DOHH2 (cell line): ENCODE measurements around the gene AK3.
"Not testable (repeated sequence)": the region's sequence is repeated elsewhere in the genome, so short reads cannot be mapped to it uniquely, and the experiment has no call there.

ENCODE experiments used
- H3F3A ChIP-seq: fragments of 200-600 bp; sonication (generic), shearing (Covaris generic); 2 replicates; pipeline ENCODE4 v1.6.0; 2016; ENCODE audit warnings: antibody characterized with exemption, mild to moderate bottlenecking; ENCODE audit not compliant: control insufficient read depth, insufficient read depth
- H3K27ac ChIP-seq: fragments of 200-600 bp; sonication (generic); 2 replicates; pipeline ENCODE4 v1.5.1; 2014; ENCODE audit warnings: low read depth, mild to moderate bottlenecking, low read length, moderate library complexity
- H3K27me3 ChIP-seq: fragments of 200-600 bp; sonication (generic); 2 replicates; pipeline ENCODE4 v1.6.1; 2014; ENCODE audit warnings: mild to moderate bottlenecking, low read length, mixed read lengths; ENCODE audit not compliant: control insufficient read depth
- H3K36me3 ChIP-seq: fragments of 200-600 bp; sonication (generic); 2 replicates; pipeline ENCODE4 v1.6.1; 2014; ENCODE audit warnings: mild to moderate bottlenecking, low read length, moderate library complexity, mixed read lengths; ENCODE audit not compliant: control insufficient read depth
- H3K4me1 ChIP-seq: fragments of 200-600 bp; sonication (generic); 2 replicates; pipeline ENCODE4 v1.6.1; 2014; ENCODE audit warnings: mild to moderate bottlenecking, low read length, mixed read lengths; ENCODE audit not compliant: control insufficient read depth
- H3K4me2 ChIP-seq: fragments of 200-600 bp; sonication (generic); 2 replicates; pipeline ENCODE4 v1.6.0; 2014; ENCODE audit warnings: mild to moderate bottlenecking, low read length, moderate library complexity
- H3K4me3 ChIP-seq: fragments of 200-600 bp; sonication (generic); 2 replicates; pipeline ENCODE4 v1.5.1; 2014; ENCODE audit warnings: mild to moderate bottlenecking, low read length, mixed read lengths
- H3K79me2 ChIP-seq: fragments of 200-600 bp; sonication (generic); 2 replicates; pipeline ENCODE4 v1.6.1; 2014; ENCODE audit warnings: mild to moderate bottlenecking, low read length, mixed read lengths; ENCODE audit not compliant: control insufficient read depth
- H3K9me2 ChIP-seq: fragments of 200-600 bp; sonication (generic); replicated peaks from 2 replicates; pipeline ENCODE4 v1.6.1; 2014; ENCODE audit warnings: mild to moderate bottlenecking, low read length, mixed read lengths; ENCODE audit not compliant: control insufficient read depth
- H3K9me3 ChIP-seq: fragments of 200-600 bp; sonication (generic); 2 replicates; pipeline ENCODE4 v1.6.1; 2014; ENCODE audit warnings: antibody characterized with exemption, low read length, mixed read lengths; ENCODE audit not compliant: control insufficient read depth, insufficient read depth
- H4K20me1 ChIP-seq: fragments of 200-600 bp; sonication (generic); 2 replicates; pipeline ENCODE4 v1.6.0; 2014; ENCODE audit warnings: low read depth, mild to moderate bottlenecking, antibody characterized with exemption, low read length, moderate library complexity; ENCODE audit not compliant: control insufficient read depth, insufficient read depth
- CTCF ChIP-seq: fragments of 200-600 bp; sonication (generic); IDR thresholded peaks from one replicate; pipeline ENCODE4 v1.5.1; 2014; ENCODE audit warnings: antibody characterized with exemption, mild to moderate bottlenecking, low read depth, low read length; ENCODE audit not compliant: poor library complexity, severe bottlenecking
- EZH2phosphoT487 ChIP-seq: fragments of 200-600 bp; sonication (generic); IDR thresholded peaks from 2 replicates; pipeline ENCODE4 v1.6.1; 2017; ENCODE audit warnings: borderline replicate concordance, mild to moderate bottlenecking, antibody characterized with exemption, low read length, moderate library complexity, mixed read lengths

Gene AK3

GRCh38 chr9:4784403-4784802 lies 43.4 kb upstream of the AK3 start:
- H3K27me3 ChIP-seq, result peaks cover 5% of the 10 kb centered on the region; the same call in 1 of the 2 replicates
- H3K4me3 ChIP-seq, result no peak overlapping the region
- H3K4me2 ChIP-seq, result no peak overlapping the region
- no peak overlapping the region for H3K27ac ChIP-seq
- no peaks in the 10 kb centered on the region for H3K36me3 ChIP-seq
- no peaks in the 10 kb centered on the region for H3K9me3 ChIP-seq
- no peaks in the 10 kb centered on the region for H3F3A ChIP-seq
- no peaks in the 10 kb centered on the region for H4K20me1 ChIP-seq
- H3K9me2 ChIP-seq, result no peaks in the 10 kb centered on the region
- TF ChIP-seq EZH2phosphoT487 (no peak), CTCF (no peak)
- H3K79me2 ChIP-seq, result no peaks in the 10 kb centered on the region
- no peaks in the 10 kb centered on the region for H3K4me1 ChIP-seq

GRCh38 chr9:4783191-4783590 lies 42.2 kb upstream of the AK3 start:
- not testable (repeated sequence) for H4K20me1 ChIP-seq, H3K27me3 ChIP-seq, H3K9me2 ChIP-seq, H3K27ac ChIP-seq, H3K4me1 ChIP-seq, H3K36me3 ChIP-seq, H3K4me2 ChIP-seq, H3K79me2 ChIP-seq, H3F3A ChIP-seq, H3K9me3 ChIP-seq, H3K4me3 ChIP-seq

GRCh38 chr9:4781408-4781807 lies 40.4 kb upstream of the AK3 start:
- TF ChIP-seq CTCF (no peak), EZH2phosphoT487 (no peak)
- Histone ChIP-seq H4K20me1 (no peaks in the 10 kb centered on the region), H3K4me3 (no peak overlapping the region), H3K4me1 (no peaks in the 10 kb centered on the region), H3K4me2 (no peak overlapping the region), H3K36me3 (no peaks in the 10 kb centered on the region), H3F3A (no peaks in the 10 kb centered on the region), H3K9me2 (no peaks in the 10 kb centered on the region), H3K79me2 (no peaks in the 10 kb centered on the region), H3K27me3 (peaks cover 5% of the 10 kb centered on the region; the same call in 1 of the 2 replicates), H3K27ac (no peak overlapping the region), H3K9me3 (no peaks in the 10 kb centered on the region)

- no peak overlapping the region for H3K4me2 ChIP-seq
- H3K4me1 ChIP-seq, result no peaks in the 10 kb centered on the region
- H3K36me3 ChIP-seq, result no peaks in the 10 kb centered on the region
- no peak overlapping the region for H3K27ac ChIP-seq
- no peak overlapping the region for H3K4me3 ChIP-seq
- H3K9me2 ChIP-seq, result no peaks in the 10 kb centered on the region
- H3K9me3 ChIP-seq, result no peaks in the 10 kb centered on the region
- TF ChIP-seq CTCF, result no peak
- TF ChIP-seq EZH2phosphoT487, result no peak
- H3F3A ChIP-seq, result no peaks in the 10 kb centered on the region
- H4K20me1 ChIP-seq, result no peaks in the 10 kb centered on the region
- H3K79me2 ChIP-seq, result no peaks in the 10 kb centered on the region
- H3K27me3 ChIP-seq, result peaks cover 5% of the 10 kb centered on the region; the same call in 1 of the 2 replicates
These were observed 39.6 kb upstream of the AK3 start for GRCh38 chr9:4780651-4781050.

GRCh38 chr9:4774958-4775357 lies 34.0 kb upstream of the AK3 start:
- not testable (repeated sequence) for H3K9me3 ChIP-seq, H3K79me2 ChIP-seq, H3K36me3 ChIP-seq, H3K4me3 ChIP-seq, H3F3A ChIP-seq, H3K9me2 ChIP-seq, H4K20me1 ChIP-seq, H3K27ac ChIP-seq, H3K4me2 ChIP-seq, H3K27me3 ChIP-seq, H3K4me1 ChIP-seq
